Pancreas (tissue), 10 donors: Measurements from ENCODE around the gene EPC1. TPM values are rescaled to one million over a fixed set of nuclear protein-coding genes. Genes with fewer than 3 reads are reported as not detected.

Source experiments
- ATAC-seq, 4 donors: fragments of 200-7000 bp; cut with Tn5 transposase; one replicate each; pipeline versions ENCODE4 v1.8.0 to v1.9.1; 2020; ENCODE audit warnings: mild to moderate bottlenecking in 4 of 4, moderate library complexity in 4 of 4
- DNase-seq, 6 donors: peaks; one replicate each; pipeline ENCODE4 v3.0.0-alpha.2; 2020
- FAIRE-seq: peaks from 2 replicates; lab custom pipeline; 2012; peaks lifted over from hg19 to GRCh38; lab: Jason Lieb, UNC
- H3K27ac ChIP-seq, 4 donors: fragments of 200-600 bp; sonication (generic); 1 replicate in 3 of 4; 2 replicates in 1 of 4; pipeline versions ENCODE4 v1.5.0 to v1.8.0; 2020
- H3K27me3 ChIP-seq, 4 donors: fragments of 200-600 bp; one replicate each; pipeline ENCODE4 v1.8.0; 2021
- H3K36me3 ChIP-seq, 3 donors: fragments of 200-600 bp; sonication (generic) in 1 of 3; one replicate each; pipeline versions ENCODE4 v1.5.0 to v1.8.0; 2020 to 2021
- H3K4me1 ChIP-seq, 3 donors: fragments of 200-600 bp; one replicate each; pipeline ENCODE4 v1.8.0; 2021
- H3K4me3 ChIP-seq, 4 donors: fragments of 200-600 bp; sonication (generic) in 2 of 4; one replicate each; pipeline versions ENCODE4 v1.5.0 to v1.8.0; 2020 to 2021
- H3K9me3 ChIP-seq, 4 donors: fragments of 200-600 bp; one replicate each; pipeline ENCODE4 v1.8.0; 2021
- WGBS, 2 donors: extraction: QIAGEN DNeasy Blood & Tissue Kit; methylation state at CpG; one replicate each; pipeline ENCODE4 v1.1.7; 2013; 5-methylcytosine and 5-hydroxymethylcytosine counted together
- intact Hi-C, 3 donors: fragments of 100-400 bp; cut with DNase I; formaldehyde crosslinking; loops; one replicate each; pipeline versions ENCODE4 v1.11.1 to v1.14.2; 2022
- polyA plus RNA-seq, 2 donors: library from polyadenylated mRNA; stranded (reverse); fragments of 200-250 nt; gene quantifications; one replicate each; pipeline ENCODE4 v1.2.3, GENCODE V29; 2013
- total RNA-seq, 6 donors: library from RNA; stranded (reverse); fragmentation: NEBNext Ultra II Directional in 4 of 6; extraction: Animal tissue kit (Norgen Biotek cat#: 25700) in 4 of 6; gene quantifications; one replicate each; pipeline versions ENCODE4 v1.2.1 to v1.2.4, GENCODE V29; 2021 to 2023
- TF ChIP-seq, protein P1 (sequence below), 4 donors: fragments of 200-600 bp; sonication (generic) in 3 of 4; IDR thresholded peaks; one replicate each; pipeline versions ENCODE4 v1.5.0 to v1.8.0; 2021; ENCODE audit warnings: antibody characterized with exemption in 4 of 4
- donor health status: healthy with polysubstance abuse.
- donor health status: DM: no; HTN: no; CAD: no; lungs with moderate emphysema.
- donor health status: DM: no; HTN: no; CAD: no.
- donor health status: control.
- donor health status: control.
- donor health status: Bipolar disorder and iron deficiency.
- donor health status: DM: yes; HTN: yes; CAD: no.
- donor health status: DM: no; HTN: no; CAD: no.
- donor health status: DM: no; HTN: no; CAD: no.
- donor health status: DM: yes; HTN: yes; CAD: no.

The EPC1 gene
- total and polyA plus RNA-seq, 8 donors = 11.3 to 21.8 (median 16.4) TPM

DNA sequence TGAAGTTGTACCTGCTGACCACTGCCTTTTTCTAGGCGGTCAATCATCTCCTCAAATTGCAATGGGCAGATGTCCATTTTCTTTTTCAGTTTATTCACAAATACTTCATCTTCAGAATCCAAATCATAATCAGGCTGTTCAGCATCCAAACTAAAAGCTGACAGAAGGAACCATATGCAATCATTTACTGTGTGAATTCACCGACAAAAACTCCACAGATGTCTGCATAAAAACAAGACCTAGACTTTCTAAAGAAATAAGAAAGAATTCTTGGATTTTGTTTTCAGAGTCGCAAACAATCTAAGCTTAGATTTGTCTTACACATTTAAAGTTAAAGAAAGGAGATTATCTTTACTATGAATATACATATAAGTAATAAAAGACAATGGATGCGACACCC lies 53.4 kb downstream of the EPC1 start:
- no peak overlapping the region for H3K27ac ChIP-seq
- no peaks in the 10 kb centered on the region for H3K9me3 ChIP-seq
- H3K4me3 ChIP-seq = no peak overlapping the region
- TF ChIP-seq, protein P1, sequence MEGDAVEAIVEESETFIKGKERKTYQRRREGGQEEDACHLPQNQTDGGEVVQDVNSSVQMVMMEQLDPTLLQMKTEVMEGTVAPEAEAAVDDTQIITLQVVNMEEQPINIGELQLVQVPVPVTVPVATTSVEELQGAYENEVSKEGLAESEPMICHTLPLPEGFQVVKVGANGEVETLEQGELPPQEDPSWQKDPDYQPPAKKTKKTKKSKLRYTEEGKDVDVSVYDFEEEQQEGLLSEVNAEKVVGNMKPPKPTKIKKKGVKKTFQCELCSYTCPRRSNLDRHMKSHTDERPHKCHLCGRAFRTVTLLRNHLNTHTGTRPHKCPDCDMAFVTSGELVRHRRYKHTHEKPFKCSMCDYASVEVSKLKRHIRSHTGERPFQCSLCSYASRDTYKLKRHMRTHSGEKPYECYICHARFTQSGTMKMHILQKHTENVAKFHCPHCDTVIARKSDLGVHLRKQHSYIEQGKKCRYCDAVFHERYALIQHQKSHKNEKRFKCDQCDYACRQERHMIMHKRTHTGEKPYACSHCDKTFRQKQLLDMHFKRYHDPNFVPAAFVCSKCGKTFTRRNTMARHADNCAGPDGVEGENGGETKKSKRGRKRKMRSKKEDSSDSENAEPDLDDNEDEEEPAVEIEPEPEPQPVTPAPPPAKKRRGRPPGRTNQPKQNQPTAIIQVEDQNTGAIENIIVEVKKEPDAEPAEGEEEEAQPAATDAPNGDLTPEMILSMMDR (IDR thresholded peaks at IDR 0.05) = no peak
- DNase-seq = no peak
- WGBS, 2 donors = 93 to 96% methylated on average over 4 of the region's 4 CpGs
- no peaks in the 10 kb centered on the region for H3K27me3 ChIP-seq
- peaks cover 0 to 7% (median 6%) of the 10 kb centered on the region in 3 donors for H3K4me1 ChIP-seq
- intact Hi-C loops = no loop called here
- ATAC-seq = no peak
- no peak for FAIRE-seq
- peaks cover 3 to 25% (median 5%) of the 10 kb centered on the region in 3 donors for H3K36me3 ChIP-seq

DNA sequence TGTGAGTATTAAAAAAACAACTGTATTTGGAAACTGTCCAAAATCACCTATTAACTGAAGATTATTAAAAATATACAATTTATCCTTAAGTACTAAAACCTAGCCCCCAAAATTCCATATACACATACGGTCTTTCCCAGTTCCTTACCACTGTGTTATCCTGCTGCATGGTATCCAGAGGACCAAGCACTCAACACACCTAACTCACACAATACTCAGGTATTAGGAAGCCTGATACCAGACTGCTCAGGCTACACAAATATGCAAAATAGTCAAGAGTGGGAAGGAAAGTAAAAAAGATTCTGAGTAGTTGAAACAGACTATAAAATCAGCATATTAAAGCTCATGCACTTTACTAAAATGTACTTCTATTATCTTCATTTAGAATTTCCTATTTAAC lies 67.2 kb downstream of the EPC1 start:
- intact Hi-C loops = no loop called here
- TF ChIP-seq, protein P1 (IDR thresholded peaks at IDR 0.05) = no peak
- no peak for FAIRE-seq
- Histone ChIP-seq H3K9me3 (no peaks in the 10 kb centered on the region), H3K4me3 (no peak overlapping the region), H3K27ac (no peak overlapping the region), H3K27me3 (no peaks in the 10 kb centered on the region), H3K36me3 (peaks cover 0 to 18% (median 13%) of the 10 kb centered on the region in 3 donors), H3K4me1 (no peaks in the 10 kb centered on the region)
- ATAC-seq = no peak
- DNase-seq = no peak
- 84 to 98% methylated on average over 1 of the region's 1 CpG for WGBS, 2 donors

- no peak for DNase-seq
- 89 to 92% methylated on average over 1 of the region's 1 CpG for WGBS, 2 donors
- TF ChIP-seq, protein P1 (IDR thresholded peaks at IDR 0.05) = no peak
- Histone ChIP-seq H3K9me3 (no peaks in the 10 kb centered on the region), H3K27ac (no peak overlapping the region), H3K36me3 (peaks cover 11 to 47% (median 13%) of the 10 kb centered on the region in 3 donors), H3K27me3 (no peaks in the 10 kb centered on the region), H3K4me1 (peaks cover 5 to 11% (median 5%) of the 10 kb centered on the region in 3 donors), H3K4me3 (no peak overlapping the region)
- ATAC-seq = no peak
- no peak for FAIRE-seq
- intact Hi-C loops = no loop called here
Observed at GRCh38 chr10:32273336-32273735, 73.6 kb downstream of the EPC1 start.

DNA sequence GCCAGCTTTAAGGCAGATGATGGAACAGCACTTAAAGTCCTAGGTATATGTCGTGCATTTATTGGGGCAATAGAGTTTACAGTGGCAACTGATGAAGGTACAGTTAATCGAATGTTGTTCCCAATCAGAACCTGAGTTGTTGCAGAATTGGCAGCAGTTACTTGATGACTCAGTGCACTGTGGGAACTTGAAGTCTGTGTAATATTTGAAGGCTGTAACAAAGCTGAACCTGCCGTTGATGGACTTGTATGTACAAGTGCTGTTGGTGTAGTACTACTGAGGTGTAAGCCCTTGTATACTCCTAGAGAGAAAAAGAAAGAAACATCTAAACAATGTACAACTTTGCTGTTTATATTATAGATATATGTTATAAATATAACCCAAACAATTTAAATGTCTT lies 75.3 kb downstream of the EPC1 start:
- FAIRE-seq (no peak), ATAC-seq (peak; percentile 66 to 92 (median 82)), DNase-seq (peak in 2 of 6 donors; percentile 18 to 53)
- no peak overlapping the region for H3K27ac ChIP-seq
- H3K27me3 ChIP-seq = no peaks in the 10 kb centered on the region
- intact Hi-C loops = no loop called here
- H3K4me1 ChIP-seq = peaks cover 5 to 11% (median 5%) of the 10 kb centered on the region in 3 donors
- no peaks in the 10 kb centered on the region for H3K9me3 ChIP-seq
- H3K4me3 ChIP-seq = no peak overlapping the region
- WGBS, 2 donors = 45 to 47% methylated on average over 3 of the region's 3 CpGs
- H3K36me3 ChIP-seq = peaks cover 11 to 48% (median 17%) of the 10 kb centered on the region in 3 donors
- TF ChIP-seq, protein P1 (IDR thresholded peaks at IDR 0.05) = no peak

GRCh38 chr10:32269343-32270100 lies 77.4 kb downstream of the EPC1 start:
- Histone ChIP-seq H3K9me3 (no peaks in the 10 kb centered on the region), H3K36me3 (peaks cover 11 to 39% (median 17%) of the 10 kb centered on the region in 3 donors), H3K4me1 (peaks cover 5 to 11% (median 5%) of the 10 kb centered on the region in 3 donors), H3K27ac (no peak overlapping the region), H3K4me3 (no peak overlapping the region), H3K27me3 (no peaks in the 10 kb centered on the region)
- ATAC-seq = no peak
- TF ChIP-seq, protein P1 (IDR thresholded peaks at IDR 0.05) = no peak
- 92 to 96% methylated on average over 2 of the region's 2 CpGs for WGBS, 2 donors
- no peak for FAIRE-seq
- intact Hi-C loops = no loop called here
- DNase-seq = no peak
